H1 (cell line): ENCODE data around the gene APH1B. TPM values are rescaled to one million over a fixed set of nuclear protein-coding genes. Genes with fewer than 3 reads are reported as not detected.

Experiments
- CTCF ChIA-PET: fragments of 300-600 bp; sonication (Branson Sonifier 250); formaldehyde crosslinking; loops from one replicate; lab custom pipeline; 2021; ENCODE audit not compliant: partially characterized antibody; lab: Charles Lee
- POLR2A ChIA-PET: fragments of 300-600 bp; sonication (Branson Sonifier 250); formaldehyde crosslinking; loops from one replicate; lab custom pipeline; 2021; ENCODE audit warnings: inconsistent platforms; ENCODE audit not compliant: partially characterized antibody; lab: Charles Lee
- DNase-seq, 2 experiments: peaks; one replicate each; pipeline versions ENCODE4 v3.0.0 to v3.0.0-alpha.2; 2010 to 2022; ENCODE audit warnings: low spot score in 2 of 2, low read depth in 1 of 2, mixed read lengths in 1 of 2
- FAIRE-seq: peaks from 2 replicates; lab custom pipeline; 2011; peaks lifted over from hg19 to GRCh38; lab: Jason Lieb, UNC
- H2AFZ ChIP-seq: 2 replicates; pipeline ENCODE4 v1.8.1; 2012; ENCODE audit warnings: low read length, inconsistent platforms
- H2AK5ac ChIP-seq: 2 replicates; pipeline ENCODE4 v1.6.1; 2013; ENCODE audit warnings: low read depth, low read length
- H2BK120ac ChIP-seq: replicated peaks from 2 replicates; pipeline ENCODE3; 2013; ENCODE audit warnings: low read depth, low read length, inconsistent platforms
- H2BK12ac ChIP-seq: 2 replicates; pipeline ENCODE4 v1.6.1; 2013; ENCODE audit warnings: low read depth, low read length
- H2BK15ac ChIP-seq: 2 replicates; pipeline ENCODE4 v1.6.1; 2013; ENCODE audit warnings: low read length
- H2BK20ac ChIP-seq: 2 replicates; pipeline ENCODE4 v1.6.1; 2013; ENCODE audit warnings: low read length
- H2BK5ac ChIP-seq: 2 replicates; pipeline ENCODE4 v1.6.1; 2013; ENCODE audit warnings: low read depth, low read length
- H3K14ac ChIP-seq: 2 replicates; pipeline ENCODE4 v1.6.1; 2013; ENCODE audit warnings: inconsistent platforms; ENCODE audit not compliant: insufficient read length
- H3K18ac ChIP-seq: 2 replicates; pipeline ENCODE4 v1.6.1; 2013; ENCODE audit warnings: low read length; ENCODE audit errors: extremely low read depth
- H3K23ac ChIP-seq: 2 replicates; pipeline ENCODE4 v1.6.1; 2013; ENCODE audit warnings: inconsistent platforms; ENCODE audit not compliant: insufficient read length
- H3K23me2 ChIP-seq: 2 replicates; pipeline ENCODE4 v1.6.1; 2013; ENCODE audit warnings: low read depth, low read length
- H3K27ac ChIP-seq: 2 replicates; pipeline ENCODE4 v1.6.1; 2011; ENCODE audit warnings: low read depth, low read length, inconsistent platforms
- H3K27me3 ChIP-seq, 4 experiments: replicated peaks in 1 of 4; 1 replicate in 1 of 4; 2 replicates in 3 of 4; pipeline versions ENCODE4 v1.6.1 to v1.8.1; 2011 to 2013; ENCODE audit warnings: low read length in 3 of 4, mild to moderate bottlenecking in 3 of 4, inconsistent platforms in 2 of 4, mixed read lengths in 2 of 4, moderate library complexity in 1 of 4; ENCODE audit not compliant: control insufficient read depth in 3 of 4, insufficient read depth in 3 of 4; ENCODE audit errors: extremely low read depth in 1 of 4
- H3K36me3 ChIP-seq, 4 experiments: 2 replicates each; pipeline versions ENCODE4 v1.6.1 to v1.8.1; 2011 to 2013; ENCODE audit warnings: mild to moderate bottlenecking in 4 of 4, low read length in 3 of 4, moderate library complexity in 2 of 4, control low read depth in 1 of 4, inconsistent platforms in 1 of 4; ENCODE audit not compliant: insufficient read depth in 4 of 4, control insufficient read depth in 2 of 4
- H3K4ac ChIP-seq: replicated peaks from 2 replicates; pipeline ENCODE3; 2013; ENCODE audit warnings: low read length, low read depth, mixed read lengths, inconsistent platforms; ENCODE audit not compliant: insufficient read length
- H3K4me1 ChIP-seq, 4 experiments: replicated peaks in 1 of 4; 1 replicate in 1 of 4; 2 replicates in 3 of 4; pipeline versions ENCODE4 v1.6.1 to v1.8.1; 2011 to 2013; ENCODE audit warnings: low read length in 3 of 4, inconsistent platforms in 2 of 4, mixed read lengths in 1 of 4; ENCODE audit not compliant: insufficient read depth in 4 of 4, control insufficient read depth in 3 of 4
- H3K4me2 ChIP-seq, 2 experiments: 2 replicates each; pipeline versions ENCODE4 v1.6.1 to v1.8.1; 2011 to 2013; ENCODE audit warnings: low read depth in 2 of 2, low read length in 2 of 2, control low read depth in 1 of 2, inconsistent platforms in 1 of 2, mild to moderate bottlenecking in 1 of 2; ENCODE audit not compliant: insufficient read depth in 1 of 2
- H3K4me3 ChIP-seq, 4 experiments: fragments of 200-600, 300-600 bp in 1 of 4; sonication (generic), shearing (Covaris generic), sonication (Bioruptor Twin) in 1 of 4; 2 replicates each; pipeline versions ENCODE4 v1.5.1 to v1.8.1; 2011 to 2016; ENCODE audit warnings: low read length in 4 of 4, low read depth in 3 of 4, control low read depth in 2 of 4, inconsistent platforms in 2 of 4, mild to moderate bottlenecking in 2 of 4, mixed read lengths in 1 of 4, moderate library complexity in 1 of 4; ENCODE audit not compliant: insufficient read depth in 2 of 4; ENCODE audit errors: extremely low read depth in 1 of 4
- H3K56ac ChIP-seq: replicated peaks from 2 replicates; pipeline ENCODE3; 2013; ENCODE audit warnings: low read depth, mild to moderate bottlenecking, mixed read lengths, low read length, inconsistent platforms; ENCODE audit not compliant: insufficient read length
- H3K79me1 ChIP-seq: 2 replicates; pipeline ENCODE4 v1.6.1; 2013; ENCODE audit warnings: low read depth, low read length, control low read depth
- H3K79me2 ChIP-seq, 2 experiments: 2 replicates each; pipeline versions ENCODE4 v1.6.1 to v1.8.1; 2012 to 2013; ENCODE audit warnings: low read length in 2 of 2, mild to moderate bottlenecking in 2 of 2, inconsistent platforms in 1 of 2; ENCODE audit not compliant: insufficient read depth in 2 of 2, control insufficient read depth in 1 of 2
- H3K9ac ChIP-seq, 4 experiments: replicated peaks in 1 of 4; 1 replicate in 1 of 4; 2 replicates in 3 of 4; pipeline versions ENCODE4 v1.6.1 to v1.8.1; 2011 to 2013; ENCODE audit warnings: low read depth in 3 of 4, low read length in 3 of 4, control low read depth in 2 of 4, mild to moderate bottlenecking in 2 of 4, moderate library complexity in 2 of 4, inconsistent platforms in 1 of 4; ENCODE audit errors: extremely low read depth in 1 of 4
- H3K9me3 ChIP-seq, 2 experiments: 2 replicates each; pipeline versions ENCODE4 v1.6.1 to v1.8.1; 2012 to 2013; ENCODE audit warnings: mild to moderate bottlenecking in 2 of 2, moderate library complexity in 2 of 2, control low read depth in 1 of 2, inconsistent platforms in 1 of 2, low read depth in 1 of 2, low read length in 1 of 2, mixed read lengths in 1 of 2; ENCODE audit not compliant: insufficient read depth in 2 of 2
- H4K20me1 ChIP-seq, 2 experiments: replicated peaks in 1 of 2; 2 replicates each; pipeline versions ENCODE3 to v1.8.1; 2011 to 2013; ENCODE audit warnings: inconsistent platforms in 2 of 2, low read length in 2 of 2, mild to moderate bottlenecking in 1 of 2; ENCODE audit not compliant: insufficient read depth in 2 of 2, control insufficient read depth in 1 of 2
- H4K5ac ChIP-seq: 2 replicates; pipeline ENCODE4 v1.6.1; 2013; ENCODE audit warnings: low read length, low read depth, mixed read lengths, inconsistent platforms; ENCODE audit not compliant: insufficient read length
- H4K8ac ChIP-seq: 2 replicates; pipeline ENCODE4 v1.8.0; 2013; ENCODE audit warnings: mild to moderate bottlenecking, moderate library complexity, low read length, inconsistent platforms; ENCODE audit not compliant: insufficient read depth; ENCODE audit errors: extremely low read depth
- H4K91ac ChIP-seq: replicated peaks from 2 replicates; pipeline ENCODE3; 2013; ENCODE audit warnings: low read length, mixed read lengths, inconsistent platforms; ENCODE audit not compliant: insufficient read length
- ASH2L ChIP-seq: fragments of 200-600, 300-600 bp; sonication (generic); IDR thresholded peaks from one replicate; pipeline ENCODE4 v1.7.1; 2017; ENCODE audit warnings: low read length
- ATF3 ChIP-seq: IDR thresholded peaks from 2 replicates; pipeline ENCODE4 v1.6.1; 2011; ENCODE audit warnings: low read depth, mild to moderate bottlenecking, low read length; ENCODE audit not compliant: insufficient read depth
- BCL11A ChIP-seq, 2 experiments: IDR thresholded peaks; one replicate each; pipeline ENCODE4 v1.6.1; 2011; ENCODE audit warnings: low read depth in 2 of 2, low read length in 2 of 2, mild to moderate bottlenecking in 2 of 2
- CBX8 ChIP-seq: fragments of 300-800, 300-1000 bp; sonication (generic); IDR thresholded peaks from 2 replicates; pipeline ENCODE4 v1.7.1; 2016; ENCODE audit warnings: low read depth, low read length, borderline replicate concordance
- EZH2 ChIP-seq: fragments of 200-600 bp; sonication (generic); IDR thresholded peaks from 2 replicates; pipeline ENCODE4 v1.7.1; 2012; ENCODE audit warnings: low read depth, mild to moderate bottlenecking, moderate library complexity, low read length, inconsistent platforms; ENCODE audit not compliant: severe bottlenecking
- NRF1 ChIP-seq: IDR thresholded peaks from 2 replicates; pipeline ENCODE4 v1.6.1; 2011; ENCODE audit warnings: mild to moderate bottlenecking, low read depth, low read length, improper control_type of control experiment
- POLR2AphosphoS5 ChIP-seq: IDR thresholded peaks from 2 replicates; pipeline ENCODE4 v1.6.1; 2011; ENCODE audit warnings: low read depth, low read length
- POU5F1 ChIP-seq: IDR thresholded peaks from 2 replicates; pipeline ENCODE4 v1.6.1; 2011; ENCODE audit warnings: low read depth, mild to moderate bottlenecking, low read length, moderate library complexity
- SP4 ChIP-seq: IDR thresholded peaks from 2 replicates; pipeline ENCODE4 v1.6.1; 2012; ENCODE audit warnings: low read length, inconsistent platforms
- SRF ChIP-seq: IDR thresholded peaks from 2 replicates; pipeline ENCODE4 v1.6.1; 2011; ENCODE audit warnings: mild to moderate bottlenecking, low read depth, low read length, moderate library complexity
- WGBS, 2 experiments: shearing (Covaris generic) in 1 of 2; methylation state at CpG; one replicate each; pipeline versions ENCODE4 v1.1.6 to v1.1.7; 2013 to 2015; ENCODE audit warnings: low lambda C conversion rate in 2 of 2, mixed read lengths in 2 of 2, inconsistent platforms in 1 of 2, low coverage in 1 of 2, missing lambda C conversion rate in 1 of 2; ENCODE audit not compliant: insufficient replicate concordance in 2 of 2, insufficient coverage in 1 of 2, insufficient read length in 1 of 2; ENCODE audit errors: extremely low coverage in 1 of 2, missing lambda C conversion rate in 1 of 2; 5-methylcytosine and 5-hydroxymethylcytosine counted together
- polyA plus RNA-seq, 7 experiments: library from polyadenylated mRNA; depleted of rRNA in 3 of 7; stranded (reverse) in 5 of 7; unstranded in 2 of 7; fragments of >200 nt in 5 of 7; fragments of 200-250 nt in 2 of 7; gene quantifications; 1 replicate in 5 of 7; 2 replicates in 1 of 7; 4 replicates in 1 of 7; pipeline versions ENCODE4 v1.2.1 to v1.2.3, GENCODE V29; 2011 to 2013; ENCODE audit warnings: missing spikeins in 2 of 7, mixed read lengths in 2 of 7
- total RNA-seq: library from RNA; stranded (reverse); fragmentation: NEBNext Ultra II Directional; extraction: Animal tissue kit (Norgen Biotek cat#: 25700); gene quantifications from 2 replicates; pipeline ENCODE4 v1.2.1, GENCODE V29; 2021

APH1B gene
- total and polyA plus RNA-seq, 2 of the 8 experiments (the other 6 are each of a cell fraction or from before 2014, with no cell fraction given), result 11.5 to 22.9 TPM

- CTCF ChIA-PET, result interaction anchor here (1.4 to 1.7 kb wide), 3 partner anchors 9 to 60 kb away, joined by 3 to 8 read pairs (median 6); no protein-coding TSS in a partner anchor
- WGBS, 2 experiments, result 65% methylated on average over 6 of the region's 6 CpGs; no CpG with 5 or more reads in 1 of the 2 experiments
Observed at GRCh38 chr15:63349156-63349555, 71.8 kb downstream of the APH1B start.

More at GRCh38 chr15:63349156-63349555, 71.8 kb downstream of the APH1B start:
- no peaks in the 10 kb centered on the region for H3K79me1 ChIP-seq
- POLR2A ChIA-PET, result interaction anchor here (0.9 to 1.1 kb wide), 2 partner anchors 9 kb away, joined by 3 read pairs; no protein-coding TSS in a partner anchor
- DNase-seq (no peak), FAIRE-seq (no peak)
- no peak overlapping the region for H2BK12ac ChIP-seq
- H3K9me3 ChIP-seq, result no peaks in the 10 kb centered on the region
- H4K5ac ChIP-seq, result no peak overlapping the region
- H3K14ac ChIP-seq, result no peak overlapping the region
- no peaks in the 10 kb centered on the region for H4K20me1 ChIP-seq
- no peak overlapping the region for H3K56ac ChIP-seq
- H3K18ac ChIP-seq, result no peak overlapping the region
- H4K91ac ChIP-seq, result no peak overlapping the region
- H3K23me2 ChIP-seq, result no peaks in the 10 kb centered on the region
- no peaks in the 10 kb centered on the region for H3K79me2 ChIP-seq
- no peak overlapping the region for H3K9ac ChIP-seq
- no peak overlapping the region for H2BK20ac ChIP-seq
- H2BK120ac ChIP-seq, result no peak overlapping the region
- H3K27ac ChIP-seq, result no peak overlapping the region
- no peak overlapping the region for H4K8ac ChIP-seq
- H3K23ac ChIP-seq, result no peak overlapping the region
- no peak overlapping the region for H3K4ac ChIP-seq
- no peak overlapping the region for H2AFZ ChIP-seq
- H3K27me3 ChIP-seq, result no peaks in the 10 kb centered on the region
- H3K4me1 ChIP-seq, result no peaks in the 10 kb centered on the region
- no peak for TF ChIP-seq EZH2
- TF ChIP-seq CBX8, result no peak
- TF ChIP-seq SRF, result no peak
- no peak for TF ChIP-seq NRF1
- no peak for TF ChIP-seq POLR2AphosphoS5
- no peak for TF ChIP-seq POU5F1
- no peak for TF ChIP-seq BCL11A (IDR thresholded peaks at IDR 0.05; ENCODE audit: low read depth in 2 of 2, low read length in 2 of 2)
- no peak for TF ChIP-seq ATF3
- TF ChIP-seq SP4, result no peak
- no peak for TF ChIP-seq ASH2L
- H2AK5ac ChIP-seq, result no peak overlapping the region
- no peak overlapping the region for H3K4me2 ChIP-seq
- H3K4me3 ChIP-seq, result no peak overlapping the region
- H2BK5ac ChIP-seq, result no peak overlapping the region
- H2BK15ac ChIP-seq, result no peak overlapping the region
- no peaks in the 10 kb centered on the region for H3K36me3 ChIP-seq
